PC-3 (cell line): ENCODE data around the gene PYM1. TPM values are rescaled to one million over a fixed set of nuclear protein-coding genes. Genes with fewer than 3 reads are reported as not detected.

Experiments used
- ATAC-seq: fragments of 200-7000 bp; cut with Tn5 transposase; 2 replicates; pipeline ENCODE4 v1.9.1; 2020; ENCODE audit warnings: mild to moderate bottlenecking, moderate library complexity
- BruUV-seq: library from RNA; stranded (reverse); fragments of 400-500 nt; replicated peaks from 2 replicates; lab custom pipeline; 2021; lab: Mats Ljungman, UMichigan
- CTCF ChIA-PET: fragments of 300-600 bp; sonication (Branson Sonifier 250); formaldehyde crosslinking; loops from one replicate; lab custom pipeline; 2022; ENCODE audit warnings: antibody characterized with exemption; lab: Charles Lee
- POLR2A ChIA-PET: fragments of 300-600 bp; sonication (Branson Sonifier 250); formaldehyde crosslinking; loops from one replicate; lab custom pipeline; 2022; ENCODE audit warnings: antibody characterized with exemption; ENCODE audit not compliant: unreplicated experiment; lab: Charles Lee
- DNase-seq: peaks from one replicate; pipeline ENCODE4 v3.0.0-alpha.2; 2015
- H2AFZ ChIP-seq: fragments of 300-600 bp; sonication (generic); 2 replicates; pipeline ENCODE4 v1.6.0; 2016; ENCODE audit warnings: antibody characterized with exemption, low read length
- H3F3A ChIP-seq: fragments of 300-600 bp; sonication (generic); one replicate; pipeline ENCODE4 v1.6.0; 2017; ENCODE audit warnings: antibody characterized with exemption, low read length, control low read depth, mild to moderate bottlenecking; ENCODE audit not compliant: unreplicated experiment
- H3K27ac ChIP-seq: fragments of 300-600 bp; sonication (generic); 2 replicates; pipeline ENCODE4 v1.5.1; 2016; ENCODE audit warnings: mild to moderate bottlenecking, low read length
- H3K27me3 ChIP-seq: fragments of 300-600 bp; sonication (generic); 2 replicates; pipeline ENCODE4 v1.6.1; 2016; ENCODE audit warnings: low read length, mixed read lengths
- H3K36me3 ChIP-seq: fragments of 300-600 bp; sonication (generic); 2 replicates; pipeline ENCODE4 v1.6.1; 2016; ENCODE audit warnings: low read depth, mixed run types, low read length, mixed read lengths
- H3K4me1 ChIP-seq: fragments of 300-600 bp; sonication (generic); 2 replicates; pipeline ENCODE4 v1.5.1; 2016; ENCODE audit warnings: low read length; ENCODE audit not compliant: insufficient read depth
- H3K4me2 ChIP-seq: fragments of 300-600 bp; sonication (generic); 2 replicates; pipeline ENCODE4 v1.6.0; 2016; ENCODE audit warnings: low read length
- H3K4me3 ChIP-seq: fragments of 300-600 bp; sonication (generic); 2 replicates; pipeline ENCODE4 v1.5.1; 2016; ENCODE audit warnings: mild to moderate bottlenecking, low read length, mixed read lengths
- H3K79me2 ChIP-seq: fragments of 300-600 bp; sonication (generic); 2 replicates; pipeline ENCODE4 v1.6.1; 2017; ENCODE audit warnings: low read length, mixed read lengths
- H3K9ac ChIP-seq: fragments of 300-600 bp; sonication (generic); 2 replicates; pipeline ENCODE4 v1.6.0; 2016; ENCODE audit warnings: mild to moderate bottlenecking, low read length
- H3K9me2 ChIP-seq: fragments of 300-600 bp; sonication (generic); replicated peaks from 2 replicates; pipeline ENCODE4 v1.6.1; 2016; ENCODE audit warnings: mixed run types, low read length, mixed read lengths
- H3K9me3 ChIP-seq: fragments of 300-600 bp; sonication (generic); 2 replicates; pipeline ENCODE4 v1.6.1; 2016; ENCODE audit warnings: low read length, mixed read lengths
- H4K20me1 ChIP-seq: fragments of 300-600 bp; sonication (generic); 2 replicates; pipeline ENCODE4 v1.6.1; 2016; ENCODE audit warnings: low read length, mixed read lengths
- EZH2 ChIP-seq: fragments of 300-600 bp; sonication (generic); IDR thresholded peaks from one replicate; pipeline ENCODE4 v1.6.1; 2017; ENCODE audit warnings: antibody characterized with exemption, mild to moderate bottlenecking, low read length; ENCODE audit not compliant: unreplicated experiment
- EZH2phosphoT487 ChIP-seq: fragments of 300-600 bp; sonication (generic); IDR thresholded peaks from 2 replicates; pipeline ENCODE4 v1.6.1; 2018; ENCODE audit warnings: mild to moderate bottlenecking, antibody characterized with exemption, low read length, borderline replicate concordance
- intact Hi-C: fragments of 100-400 bp; cut with micrococcal nuclease; formaldehyde crosslinking; loops from 2 replicates; pipeline ENCODE4 v1.9.0; 2023
- total RNA-seq: library from RNA; depleted of rRNA; stranded (reverse); fragments of >200 nt; gene quantifications from 2 replicates; pipeline ENCODE4 v1.2.3, GENCODE V29; 2014
- TF ChIP-seq, protein P1 (sequence below): fragments of 300-600 bp; sonication (generic); conservative IDR thresholded peaks from 2 replicates; pipeline ENCODE4 v1.5.1; 2017; ENCODE audit warnings: antibody characterized with exemption, low read depth, mild to moderate bottlenecking, low read length

Gene PYM1
- total RNA-seq, 1 experiment from 2014 or later, result 39.0 TPM

DNA sequence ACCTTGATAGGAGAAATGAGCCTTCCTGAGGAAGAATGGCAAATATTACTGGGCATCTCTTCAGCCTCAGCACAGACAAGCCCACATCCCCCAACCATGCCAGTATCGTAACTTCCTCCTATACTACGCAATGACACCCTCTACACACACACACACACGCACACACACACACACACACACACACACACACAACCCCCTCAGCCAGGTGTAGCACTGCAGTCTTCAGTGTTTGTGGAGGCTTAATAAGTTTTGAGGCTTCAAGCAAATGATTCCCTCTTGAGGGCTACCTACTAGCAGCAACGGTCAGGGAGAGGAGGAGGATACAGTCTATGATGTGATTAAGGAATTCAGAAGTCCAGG, 4.8 kb upstream of the PYM1 start:
- ChIA-PET CTCF (no interaction called here), POLR2A (no interaction called here)
- Histone ChIP-seq H3K36me3 (no peaks in the 10 kb centered on the region), H3K79me2 (no peaks in the 10 kb centered on the region; the same call in none of the 2 replicates), H3K9me2 (no peaks in the 10 kb centered on the region), H3K27ac (peak overlapping the region; percentile 56), H2AFZ (peak overlapping the region; percentile 94), H3F3A (no peaks in the 10 kb centered on the region), H3K4me2 (peak overlapping the region; percentile 95), H3K9ac (peak overlapping the region; percentile 70), H3K4me3 (peak overlapping the region; percentile 82), H4K20me1 (no peaks in the 10 kb centered on the region), H3K9me3 (no peaks in the 10 kb centered on the region), H3K27me3 (no peaks in the 10 kb centered on the region), H3K4me1 (peaks cover 45% of the 10 kb centered on the region)
- peak; percentile 17 for ATAC-seq
- intact Hi-C loops, result loop anchor here (2.0 kb wide), 1 partner anchor 116 kb away; the partner anchor contains the start of gene SARNP
- BruUV-seq, result TSS peak; percentile 38
- no peak for DNase-seq
- TF ChIP-seq, protein P1, sequence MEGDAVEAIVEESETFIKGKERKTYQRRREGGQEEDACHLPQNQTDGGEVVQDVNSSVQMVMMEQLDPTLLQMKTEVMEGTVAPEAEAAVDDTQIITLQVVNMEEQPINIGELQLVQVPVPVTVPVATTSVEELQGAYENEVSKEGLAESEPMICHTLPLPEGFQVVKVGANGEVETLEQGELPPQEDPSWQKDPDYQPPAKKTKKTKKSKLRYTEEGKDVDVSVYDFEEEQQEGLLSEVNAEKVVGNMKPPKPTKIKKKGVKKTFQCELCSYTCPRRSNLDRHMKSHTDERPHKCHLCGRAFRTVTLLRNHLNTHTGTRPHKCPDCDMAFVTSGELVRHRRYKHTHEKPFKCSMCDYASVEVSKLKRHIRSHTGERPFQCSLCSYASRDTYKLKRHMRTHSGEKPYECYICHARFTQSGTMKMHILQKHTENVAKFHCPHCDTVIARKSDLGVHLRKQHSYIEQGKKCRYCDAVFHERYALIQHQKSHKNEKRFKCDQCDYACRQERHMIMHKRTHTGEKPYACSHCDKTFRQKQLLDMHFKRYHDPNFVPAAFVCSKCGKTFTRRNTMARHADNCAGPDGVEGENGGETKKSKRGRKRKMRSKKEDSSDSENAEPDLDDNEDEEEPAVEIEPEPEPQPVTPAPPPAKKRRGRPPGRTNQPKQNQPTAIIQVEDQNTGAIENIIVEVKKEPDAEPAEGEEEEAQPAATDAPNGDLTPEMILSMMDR, result no peak
- TF ChIP-seq EZH2 (no peak), EZH2phosphoT487 (no peak)

DNA sequence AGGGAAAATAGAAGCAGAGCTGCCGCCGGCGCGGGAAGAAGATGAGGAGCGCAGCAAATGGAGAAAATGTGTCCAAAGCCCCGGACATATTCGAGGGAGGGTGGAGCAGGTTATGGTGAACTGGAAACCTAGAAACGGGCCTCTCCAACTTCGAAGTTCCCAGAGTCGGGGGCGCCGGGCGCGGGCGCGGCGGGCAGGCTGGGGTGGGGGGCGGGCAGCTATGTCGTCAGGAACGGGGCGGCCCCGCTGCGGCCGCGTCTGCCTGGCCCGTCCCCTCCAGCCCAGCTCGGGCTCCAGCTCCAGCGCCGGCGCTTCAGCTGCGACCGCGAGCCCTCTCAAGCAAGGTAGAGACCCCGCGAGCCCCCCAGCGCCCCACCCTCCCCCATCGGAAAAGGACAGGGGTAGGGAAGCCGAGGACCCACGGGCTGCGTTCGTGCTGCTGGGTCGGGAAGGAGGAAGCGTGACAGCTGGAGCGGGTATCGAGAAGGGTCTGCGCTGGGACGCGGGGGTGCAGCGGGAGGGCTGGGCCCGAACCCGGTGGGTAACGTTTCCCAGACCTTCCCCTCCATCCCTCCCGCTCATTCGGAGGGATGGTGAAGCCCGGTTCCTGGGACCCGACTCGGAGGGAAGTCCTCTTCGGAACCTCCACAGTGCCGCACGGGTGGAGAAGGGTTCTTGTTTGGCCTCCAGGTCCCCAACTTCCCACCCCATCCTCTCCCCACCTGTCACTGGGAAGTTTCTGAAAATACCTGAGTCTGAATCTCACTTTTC, 4.3 kb upstream of the PYM1 start:
- ATAC-seq, result peak; percentile 27
- no peak for DNase-seq
- peak overlapping the region; percentile 82 for H3K4me3 ChIP-seq
- no TSS peak for BruUV-seq
- TF ChIP-seq, protein P1, result no peak
- no peak for TF ChIP-seq EZH2phosphoT487
- no peak for TF ChIP-seq EZH2
- CTCF ChIA-PET, result interaction anchor here (1.0 kb wide), 1 partner anchor 8 kb away, joined by 4 read pairs; no protein-coding TSS in a partner anchor
- no peaks in the 10 kb centered on the region; the same call in none of the 2 replicates for H3K79me2 ChIP-seq
- H3K36me3 ChIP-seq, result no peaks in the 10 kb centered on the region
- H4K20me1 ChIP-seq, result no peaks in the 10 kb centered on the region
- H3K27me3 ChIP-seq, result no peaks in the 10 kb centered on the region
- H2AFZ ChIP-seq, result peak overlapping the region; percentile 94
- no peaks in the 10 kb centered on the region for H3K9me3 ChIP-seq
- H3K4me1 ChIP-seq, result peaks cover 43% of the 10 kb centered on the region
- peak overlapping the region; percentile 56 for H3K27ac ChIP-seq
- peak overlapping the region; percentile 70 for H3K9ac ChIP-seq
- no peaks in the 10 kb centered on the region for H3F3A ChIP-seq
- peak overlapping the region; percentile 95 for H3K4me2 ChIP-seq
- no peaks in the 10 kb centered on the region for H3K9me2 ChIP-seq
- POLR2A ChIA-PET, result interaction anchor here (0.6 kb wide), 1 partner anchor 114 kb away, joined by 5 read pairs; the partner anchor contains the start of gene ORMDL2
- intact Hi-C loops, result loop anchor here (2.0 kb wide), 2 partner anchors 115 to 193 kb away; partner anchors contain the start of gene SARNP
